OCI-LY1 (cell line): ENCODE results near the gene BYSL.

Experiments
- EZH2 ChIP-seq: fragments of 200-600 bp; sonication (generic), shearing (Covaris generic); IDR thresholded peaks from 2 replicates; pipeline ENCODE4 v1.8.0; 2017; ENCODE audit warnings: borderline replicate concordance, mixed run types, mild to moderate bottlenecking, antibody characterized with exemption, low read length, moderate library complexity, mixed read lengths
- TF ChIP-seq, protein P1 (sequence below): fragments of 200-600 bp; sonication (generic), shearing (Covaris generic); IDR thresholded peaks from 2 replicates; pipeline ENCODE4 v1.5.1; 2017; ENCODE audit warnings: mild to moderate bottlenecking, antibody characterized with exemption, low read length, moderate library complexity, mixed read lengths

DNA sequence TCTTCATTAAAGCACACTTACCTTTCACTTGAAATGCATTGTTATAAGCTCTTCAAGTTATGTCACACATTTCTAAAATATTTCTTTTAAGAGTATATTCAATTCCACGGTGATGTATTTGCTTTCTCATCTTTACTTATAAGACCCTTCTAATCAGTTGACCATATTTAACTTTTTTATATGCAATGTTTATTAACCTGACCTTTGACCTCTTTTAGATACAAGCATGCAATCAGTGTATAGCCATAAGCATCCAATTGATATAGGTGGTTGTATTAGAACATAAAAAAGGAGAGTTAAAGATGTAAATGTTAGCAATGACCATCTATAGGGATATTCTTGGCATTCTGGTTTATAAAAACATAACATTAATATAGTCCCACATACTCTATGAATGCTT is 35.4 kb upstream of the BYSL start:
- TF ChIP-seq, protein P1, sequence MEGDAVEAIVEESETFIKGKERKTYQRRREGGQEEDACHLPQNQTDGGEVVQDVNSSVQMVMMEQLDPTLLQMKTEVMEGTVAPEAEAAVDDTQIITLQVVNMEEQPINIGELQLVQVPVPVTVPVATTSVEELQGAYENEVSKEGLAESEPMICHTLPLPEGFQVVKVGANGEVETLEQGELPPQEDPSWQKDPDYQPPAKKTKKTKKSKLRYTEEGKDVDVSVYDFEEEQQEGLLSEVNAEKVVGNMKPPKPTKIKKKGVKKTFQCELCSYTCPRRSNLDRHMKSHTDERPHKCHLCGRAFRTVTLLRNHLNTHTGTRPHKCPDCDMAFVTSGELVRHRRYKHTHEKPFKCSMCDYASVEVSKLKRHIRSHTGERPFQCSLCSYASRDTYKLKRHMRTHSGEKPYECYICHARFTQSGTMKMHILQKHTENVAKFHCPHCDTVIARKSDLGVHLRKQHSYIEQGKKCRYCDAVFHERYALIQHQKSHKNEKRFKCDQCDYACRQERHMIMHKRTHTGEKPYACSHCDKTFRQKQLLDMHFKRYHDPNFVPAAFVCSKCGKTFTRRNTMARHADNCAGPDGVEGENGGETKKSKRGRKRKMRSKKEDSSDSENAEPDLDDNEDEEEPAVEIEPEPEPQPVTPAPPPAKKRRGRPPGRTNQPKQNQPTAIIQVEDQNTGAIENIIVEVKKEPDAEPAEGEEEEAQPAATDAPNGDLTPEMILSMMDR, result no peak
- no peak for TF ChIP-seq EZH2
